Measurements from ENCODE around the gene NKAIN2.

The NKAIN2 gene

GRCh38 chr6:124149646-124150045 lies 346.0 kb downstream of the NKAIN2 start:
- H3K4me3 ChIP-seq (ENCODE audit: low read depth, low read length) = no peak overlapping the region
- no peak overlapping the region for H3K27ac ChIP-seq (ENCODE audit: extremely low read depth, low read depth, low read length)
- TF ChIP-seq HIC1 (tag by site-specific recombination; IDR thresholded peaks at IDR 0.05) (no peak), SETDB1 (IDR thresholded peaks at IDR 0.05; ENCODE audit: insufficient read length, low read length) (peak; percentile 55), ZNF426 (tag by site-specific recombination; IDR thresholded peaks at IDR 0.05) (no peak), TRIM28 (IDR thresholded peaks at IDR 0.05; ENCODE audit: borderline replicate concordance, low read length) (peak; percentile 92; the same call in 1 of the 2 replicates), ZFP3 (tag by site-specific recombination; IDR thresholded peaks at IDR 0.05; ENCODE audit: low read depth) (no peak), ZNF585B (tag by site-specific recombination; IDR thresholded peaks at IDR 0.05) (no peak), ZNF449 (tag by site-specific recombination; IDR thresholded peaks at IDR 0.05) (no peak), SCRT1 (tag by site-specific recombination; IDR thresholded peaks at IDR 0.05; ENCODE audit: borderline replicate concordance) (no peak), SP7 (tag by site-specific recombination; IDR thresholded peaks at IDR 0.05) (no peak), KLF16 (tag by site-specific recombination; IDR thresholded peaks at IDR 0.05) (no peak), ZNF248 (tag by site-specific recombination; IDR thresholded peaks at IDR 0.05) (no peak)
- H3K9me3 ChIP-seq (ENCODE audit: control insufficient read depth, insufficient read depth, low read depth, low read length) = no peaks in the 10 kb centered on the region
- CTCF ChIA-PET = interaction anchor here (0.7 kb wide), 1 partner anchor 180 kb away, joined by 3 read pairs; no protein-coding TSS in a partner anchor
- POLR2A ChIA-PET = no interaction called here
- peaks cover 13% of the 10 kb centered on the region for H3K4me1 ChIP-seq (ENCODE audit: control insufficient read depth, insufficient read depth, low read length)
- H3K36me3 ChIP-seq (ENCODE audit: control insufficient read depth in 2 of 2, insufficient read depth in 1 of 2, low read length in 2 of 2) = no peaks in the 10 kb centered on the region

GRCh38 chr6:124158024-124158423 lies 354.4 kb downstream of the NKAIN2 start:
- H3K4me3 ChIP-seq (ENCODE audit: low read depth, low read length) = no peak overlapping the region
- CTCF ChIA-PET = interaction anchor here (0.6 to 0.7 kb wide), 2 partner anchors 408 to 694 kb away, joined by 3 to 4 read pairs; no protein-coding TSS in a partner anchor
- POLR2A ChIA-PET = no interaction called here
- no peaks in the 10 kb centered on the region for H3K36me3 ChIP-seq (ENCODE audit: control insufficient read depth in 2 of 2, insufficient read depth in 1 of 2, low read length in 2 of 2)
- no peak overlapping the region for H3K27ac ChIP-seq (ENCODE audit: extremely low read depth, low read depth, low read length)
- TF ChIP-seq ZNF658 (tag by site-specific recombination; IDR thresholded peaks at IDR 0.05) (no peak), ZSCAN23 (tag by site-specific recombination; IDR thresholded peaks at IDR 0.05) (no peak), KLF17 (tag by site-specific recombination; IDR thresholded peaks at IDR 0.05) (no peak), ZBTB21 (tag by site-specific recombination; IDR thresholded peaks at IDR 0.05) (no peak), ZNF112 (tag by site-specific recombination; IDR thresholded peaks at IDR 0.05) (no peak), ZNF76 (tag by site-specific recombination; IDR thresholded peaks at IDR 0.05; ENCODE audit: borderline replicate concordance, low read depth) (no peak), ZNF571 (tag by site-specific recombination; IDR thresholded peaks at IDR 0.05) (no peak), ZNF324 (tag by site-specific recombination; IDR thresholded peaks at IDR 0.05) (no peak)
- no peaks in the 10 kb centered on the region for H3K4me1 ChIP-seq (ENCODE audit: control insufficient read depth, insufficient read depth, low read length)
- no peaks in the 10 kb centered on the region for H3K9me3 ChIP-seq (ENCODE audit: control insufficient read depth, insufficient read depth, low read depth, low read length)

- Histone ChIP-seq H3K36me3 (ENCODE audit: control insufficient read depth in 2 of 2, insufficient read depth in 1 of 2, low read length in 2 of 2) (no peaks in the 10 kb centered on the region), H3K9me3 (ENCODE audit: control insufficient read depth, insufficient read depth, low read depth, low read length) (no peaks in the 10 kb centered on the region), H3K4me1 (ENCODE audit: control insufficient read depth, insufficient read depth, low read length) (no peaks in the 10 kb centered on the region), H3K27ac (ENCODE audit: extremely low read depth, low read depth, low read length) (no peak overlapping the region), H3K4me3 (ENCODE audit: low read depth, low read length) (no peak overlapping the region)
- ChIA-PET CTCF (no interaction called here), POLR2A (no interaction called here)
- TF ChIP-seq ZNF248 (tag by site-specific recombination; IDR thresholded peaks at IDR 0.05) (no peak), PRDM6 (tag by site-specific recombination; IDR thresholded peaks at IDR 0.05) (no peak)
These were observed 360.0 kb downstream of the NKAIN2 start for GRCh38 chr6:124163676-124164075.
